ENCODE results near the gene FSTL5.

The FSTL5 gene

DNA sequence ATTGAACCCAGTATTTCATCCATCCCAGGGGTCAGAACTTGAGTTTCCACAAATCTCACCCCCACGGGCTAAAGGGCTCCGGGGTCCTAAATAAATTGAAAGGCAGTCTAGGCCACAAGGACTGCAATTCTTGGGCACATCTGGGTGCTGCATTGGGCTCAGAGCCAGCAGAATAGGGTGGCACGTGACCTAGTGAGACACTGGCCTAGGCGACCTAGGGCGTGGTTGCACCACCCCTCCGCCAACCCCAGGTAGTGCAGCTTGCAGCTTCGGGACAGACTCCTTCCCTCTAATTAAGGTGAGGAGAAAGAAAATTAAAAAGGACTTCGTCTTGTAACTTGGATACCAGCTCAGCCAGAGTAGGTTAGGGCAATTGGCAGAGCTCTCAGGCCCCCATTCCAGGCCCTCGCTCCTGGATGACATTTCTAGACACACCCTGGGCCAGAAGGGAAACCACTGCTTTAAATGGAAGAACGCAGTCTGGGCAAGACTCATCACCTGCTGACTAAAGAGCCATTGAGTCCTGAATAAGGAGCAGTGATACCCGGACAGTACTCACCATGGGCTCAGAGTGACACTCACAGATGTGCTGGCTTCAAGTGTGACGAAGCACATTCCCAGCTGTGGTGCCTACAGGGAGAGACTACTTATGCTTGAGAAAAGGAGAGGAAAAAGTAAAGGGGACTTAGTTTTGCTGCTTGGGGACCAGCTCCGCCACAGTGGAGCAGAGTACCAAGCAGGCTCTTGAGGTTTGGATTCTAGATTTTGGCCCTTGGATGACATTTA, 735.4 kb downstream of the FSTL5 start:
- TF ChIP-seq CTCF (IDR thresholded peaks at IDR 0.05; ENCODE audit: control insufficient read depth, insufficient read depth, low read depth, low read length, missing control alignments) = no peak
- no peak for DNase-seq (ENCODE audit: low read depth)
- no peak overlapping the region for H3K4me3 ChIP-seq (ENCODE audit: control insufficient read depth, low read depth, low read length)

DNA sequence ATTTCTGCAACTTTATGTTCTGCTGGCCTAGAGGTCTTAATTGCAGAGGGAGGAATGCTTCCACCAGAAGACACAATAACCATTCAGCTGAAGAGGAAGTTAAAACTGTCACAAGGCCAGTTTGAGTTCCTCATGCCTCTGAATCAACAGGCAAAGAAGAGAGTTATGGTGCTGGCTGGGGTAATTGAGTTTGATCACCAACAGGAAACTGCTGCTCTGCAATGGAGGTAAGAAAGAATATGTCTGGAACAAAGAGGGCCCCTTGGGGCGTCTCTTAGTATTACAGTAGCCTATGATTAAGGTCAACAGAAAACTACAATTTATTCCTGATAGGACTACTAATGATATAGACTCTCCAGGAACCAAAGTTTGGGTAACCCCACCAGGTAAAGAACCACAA, 744.0 kb downstream of the FSTL5 start:
- no peak for DNase-seq (ENCODE audit: low read depth)
- H3K4me3 ChIP-seq (ENCODE audit: control insufficient read depth, low read depth, low read length) = no peak overlapping the region
- no peak for TF ChIP-seq CTCF (IDR thresholded peaks at IDR 0.05; ENCODE audit: control insufficient read depth, insufficient read depth, low read depth, low read length, missing control alignments)

- DNase-seq (ENCODE audit: low read depth) = no peak
- no peak for TF ChIP-seq CTCF (IDR thresholded peaks at IDR 0.05; ENCODE audit: control insufficient read depth, insufficient read depth, low read depth, low read length, missing control alignments)
- no peak overlapping the region for H3K4me3 ChIP-seq (ENCODE audit: control insufficient read depth, low read depth, low read length)
Measured at GRCh38 chr4:161411901-161412300, 751.9 kb downstream of the FSTL5 start.

DNA sequence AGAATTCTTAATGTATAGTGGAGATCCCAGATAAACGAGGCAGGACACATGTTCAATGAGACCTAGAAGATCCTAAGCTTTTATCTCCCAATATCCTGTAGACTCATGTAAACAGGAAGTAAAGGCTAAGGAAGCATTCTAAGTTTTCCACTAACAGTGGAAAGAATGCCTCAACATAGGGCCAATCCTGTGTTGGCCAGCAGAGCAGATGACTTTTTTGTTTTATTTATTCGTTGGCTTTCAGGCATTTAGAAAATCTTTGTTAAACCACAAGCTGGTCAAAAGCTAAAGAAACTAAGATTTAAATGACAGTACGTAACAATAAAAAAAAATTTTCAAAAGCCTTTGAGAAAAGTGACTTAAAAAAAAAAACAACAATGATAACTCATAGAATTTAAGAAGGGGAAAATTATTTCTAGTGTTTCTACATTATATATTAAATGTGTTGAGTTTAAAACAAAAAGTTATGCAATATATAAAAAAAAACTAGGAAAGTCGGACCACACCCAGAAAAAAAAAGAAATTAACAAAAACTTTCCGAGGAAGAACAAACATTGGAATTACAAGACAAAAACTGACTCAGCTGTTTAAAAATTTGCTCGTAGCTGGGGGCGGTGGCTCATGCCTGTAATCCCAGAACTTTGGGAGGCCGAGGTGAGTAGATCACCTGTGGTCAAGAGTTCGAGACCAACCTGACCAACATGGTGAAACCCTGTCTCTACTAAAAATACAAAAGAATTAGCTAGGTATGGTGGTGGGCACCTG, 759.3 kb downstream of the FSTL5 start:
- TF ChIP-seq CTCF (IDR thresholded peaks at IDR 0.05; ENCODE audit: control insufficient read depth, insufficient read depth, low read depth, low read length, missing control alignments) = no peak
- DNase-seq (ENCODE audit: low read depth) = no peak
- no peak overlapping the region for H3K4me3 ChIP-seq (ENCODE audit: control insufficient read depth, low read depth, low read length)

- no peak for DNase-seq (ENCODE audit: low read depth)
- no peak overlapping the region for H3K4me3 ChIP-seq (ENCODE audit: control insufficient read depth, low read depth, low read length)
- no peak for TF ChIP-seq CTCF (IDR thresholded peaks at IDR 0.05; ENCODE audit: control insufficient read depth, insufficient read depth, low read depth, low read length, missing control alignments)
Measured at GRCh38 chr4:161403781-161404180, 760.0 kb downstream of the FSTL5 start.

DNA sequence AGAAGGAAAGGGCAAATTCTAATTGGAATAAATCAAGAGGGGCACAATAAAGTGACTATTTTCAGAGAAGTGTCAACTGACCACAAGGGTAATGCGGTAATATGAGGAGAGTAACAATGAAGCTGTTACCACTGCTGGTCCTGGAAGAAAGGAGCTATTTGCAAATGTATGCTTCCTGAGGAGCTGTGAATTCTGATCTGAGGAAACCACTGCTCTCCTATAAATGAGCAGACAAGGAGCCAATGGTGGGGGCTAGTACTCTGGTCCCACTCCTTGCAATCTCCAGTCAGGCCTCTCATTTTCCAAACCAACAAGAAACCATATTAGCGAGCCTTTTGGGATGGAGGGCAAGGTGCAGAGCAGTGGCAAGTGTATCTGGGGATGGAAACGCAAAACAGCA, 770.2 kb downstream of the FSTL5 start:
- H3K4me3 ChIP-seq (ENCODE audit: control insufficient read depth, low read depth, low read length) = no peak overlapping the region
- no peak for DNase-seq (ENCODE audit: low read depth)
- no peak for TF ChIP-seq CTCF (IDR thresholded peaks at IDR 0.05; ENCODE audit: control insufficient read depth, insufficient read depth, low read depth, low read length, missing control alignments)
